Ishikawa (cell line): ENCODE data around the gene NDUFA11.

Source experiments
- CEBPB ChIP-seq: IDR thresholded peaks from 2 replicates; pipeline ENCODE4 v1.6.1; 2012
- CREB1 ChIP-seq: IDR thresholded peaks from 2 replicates; pipeline ENCODE4 v1.6.1; 2012; ENCODE audit warnings: low read depth
- EGR1 ChIP-seq: IDR thresholded peaks from 2 replicates; pipeline ENCODE4 v1.6.1; 2012
- EP300 ChIP-seq: IDR thresholded peaks from 2 replicates; pipeline ENCODE4 v1.6.1; 2012; ENCODE audit warnings: borderline replicate concordance
- FOXM1 ChIP-seq: IDR thresholded peaks from 2 replicates; pipeline ENCODE4 v1.6.1; 2012; ENCODE audit warnings: low read depth, borderline replicate concordance
- MAX ChIP-seq: IDR thresholded peaks from 2 replicates; pipeline ENCODE4 v1.6.1; 2012
- NFIC ChIP-seq: IDR thresholded peaks from 2 replicates; pipeline ENCODE4 v1.6.1; 2012
- RAD21 ChIP-seq: IDR thresholded peaks from 2 replicates; pipeline ENCODE4 v1.6.1; 2012; ENCODE audit warnings: low read depth
- REST ChIP-seq: IDR thresholded peaks from 2 replicates; pipeline ENCODE4 v1.6.1; 2012; ENCODE audit warnings: low read depth, mild to moderate bottlenecking
- TAF1 ChIP-seq: IDR thresholded peaks from 2 replicates; pipeline ENCODE4 v1.6.1; 2012; ENCODE audit warnings: low read depth, mild to moderate bottlenecking
- TCF12 ChIP-seq: IDR thresholded peaks from 2 replicates; pipeline ENCODE4 v1.6.1; 2012; ENCODE audit warnings: low read depth
- TEAD4 ChIP-seq: IDR thresholded peaks from 2 replicates; pipeline ENCODE4 v1.6.1; 2012
- USF1 ChIP-seq: IDR thresholded peaks from 2 replicates; pipeline ENCODE4 v1.6.1; 2012
- YY1 ChIP-seq: IDR thresholded peaks from 2 replicates; pipeline ENCODE4 v1.6.1; 2012; ENCODE audit warnings: low read depth
- ZBTB7A ChIP-seq: IDR thresholded peaks from 2 replicates; pipeline ENCODE4 v1.6.1; 2012; ENCODE audit warnings: low read depth

The NDUFA11 gene

GRCh38 chr19:5922161-5922545, 18.6 kb upstream of the NDUFA11 start:
- TF ChIP-seq NFIC, result no peak
- no peak for TF ChIP-seq EP300
- TF ChIP-seq YY1, result no peak
- no peak for TF ChIP-seq MAX
- TF ChIP-seq CREB1, result no peak

GRCh38 chr19:5921516-5922160, 18.0 kb upstream of the NDUFA11 start:
- TF ChIP-seq EGR1 (no peak), ZBTB7A (no peak), CEBPB (no peak), NFIC (no peak), USF1 (no peak), EP300 (no peak), TAF1 (no peak), REST (no peak), FOXM1 (no peak), MAX (no peak), CREB1 (no peak), TEAD4 (no peak), TCF12 (no peak), YY1 (no peak), RAD21 (no peak)

GRCh38 chr19:5918463-5919079, 15.0 kb upstream of the NDUFA11 start:
- no peak for TF ChIP-seq REST
- TF ChIP-seq USF1, result no peak
- TF ChIP-seq YY1, result no peak
- TF ChIP-seq CREB1, result no peak
- TF ChIP-seq TCF12, result no peak
- TF ChIP-seq MAX, result no peak
- TF ChIP-seq CEBPB, result no peak
- no peak for TF ChIP-seq EGR1
- no peak for TF ChIP-seq ZBTB7A
- TF ChIP-seq RAD21, result no peak
- TF ChIP-seq TEAD4, result no peak
- TF ChIP-seq FOXM1, result no peak

GRCh38 chr19:5917431-5918107, 14.0 kb upstream of the NDUFA11 start:
- no peak for TF ChIP-seq CEBPB
- no peak for TF ChIP-seq USF1
- TF ChIP-seq CREB1, result no peak
- TF ChIP-seq EP300, result no peak
- no peak for TF ChIP-seq MAX
- no peak for TF ChIP-seq NFIC
- TF ChIP-seq TCF12, result no peak

- no peak for TF ChIP-seq ZBTB7A
- TF ChIP-seq RAD21, result no peak
- TF ChIP-seq TAF1, result no peak
- no peak for TF ChIP-seq EGR1
- no peak for TF ChIP-seq YY1
- no peak for TF ChIP-seq NFIC
- TF ChIP-seq CREB1, result no peak
- no peak for TF ChIP-seq TCF12
- TF ChIP-seq USF1, result no peak
- TF ChIP-seq TEAD4, result no peak
- no peak for TF ChIP-seq MAX
- TF ChIP-seq REST, result no peak
- no peak for TF ChIP-seq EP300
- no peak for TF ChIP-seq FOXM1
- TF ChIP-seq CEBPB, result no peak
These were observed 12.7 kb upstream of the NDUFA11 start for GRCh38 chr19:5916181-5916708.
